SU-DHL-6 (cell line): ENCODE results near the gene ASPDH.

Experiments used
- CTCF ChIP-seq: fragments of 200-600 bp; sonication (generic); IDR thresholded peaks from one replicate; pipeline ENCODE4 v1.5.1; 2017; ENCODE audit warnings: antibody characterized with exemption, mild to moderate bottlenecking, low read length, moderate library complexity; ENCODE audit not compliant: insufficient read depth, poor library complexity, severe bottlenecking
- EZH2phosphoT487 ChIP-seq: fragments of 200-600 bp; sonication (generic), shearing (Covaris generic); conservative IDR thresholded peaks from 2 replicates; pipeline ENCODE4 v1.6.1; 2018; ENCODE audit warnings: mild to moderate bottlenecking, antibody characterized with exemption, low read length, moderate library complexity, mixed read lengths

- TF ChIP-seq CTCF (no peak), EZH2phosphoT487 (no peak)
Measured at GRCh38 chr19:50549059-50549926, 35.6 kb upstream of the ASPDH start.
